ENCODE measurements around the gene RAB35. TPM values are rescaled to one million over a fixed set of nuclear protein-coding genes. Genes with fewer than 3 reads are reported as not detected.

RAB35 gene
- total and polyA plus RNA-seq, 2 of the 4 experiments (the other 2 are of a cell fraction): 32.6 to 49.6 TPM

DNA sequence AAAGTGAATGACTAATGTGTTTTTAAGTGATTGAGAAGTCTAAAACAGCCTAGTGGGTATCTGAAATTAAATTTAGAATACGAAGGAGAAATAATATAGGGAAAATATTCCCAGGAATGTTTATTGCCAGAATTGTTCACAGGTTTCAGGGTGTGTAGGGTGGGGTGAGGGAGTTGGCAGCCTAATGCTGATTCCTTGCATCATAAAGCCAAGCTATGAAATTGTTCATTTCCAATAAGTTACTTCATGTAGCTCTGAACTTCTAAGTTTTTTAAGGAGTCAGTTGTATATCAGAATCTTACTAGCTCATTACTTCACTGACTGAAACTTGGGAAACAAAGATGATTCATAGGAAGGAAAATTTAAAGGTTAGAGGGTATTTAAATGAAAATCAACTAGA is 56.4 kb downstream of the RAB35 start:
- CTCF ChIA-PET: no interaction called here
- Histone ChIP-seq H3K56ac (ENCODE audit: extremely low read depth, insufficient read depth, low read length) (no peak overlapping the region), H3K14ac (replicated peaks; ENCODE audit: low read depth, low read length) (no peak overlapping the region), H3K4me2 (ENCODE audit: low read depth, low read length) (no peak overlapping the region), H4K20me1 (ENCODE audit: insufficient read depth, low read length) (no peaks in the 10 kb centered on the region), H4K91ac (ENCODE audit: insufficient read depth, low read depth, low read length) (no peak overlapping the region), H3K9ac (ENCODE audit: low read depth, low read length) (no peak overlapping the region), H2AFZ (replicated peaks; ENCODE audit: low read length, poor library complexity) (no peak overlapping the region), H3K4me3 (ENCODE audit: insufficient read depth, low read depth, low read length) (no peak overlapping the region), H2BK15ac (ENCODE audit: low read depth, low read length) (no peak overlapping the region), H4K8ac (ENCODE audit: low read depth in 2 of 2, low read length in 2 of 2) (no peak overlapping the region), H2BK120ac (ENCODE audit: low read depth, low read length) (no peak overlapping the region), H3K9me1 (ENCODE audit: insufficient read depth, low read length) (no peaks in the 10 kb centered on the region), H3K4ac (ENCODE audit: low read depth, low read length) (no peak overlapping the region), H3K9me3 (ENCODE audit: control insufficient read depth, insufficient read depth, low read length) (no peaks in the 10 kb centered on the region), H3K79me1 (ENCODE audit: low read depth in 1 of 2, low read length in 2 of 2) (no peaks in the 10 kb centered on the region), H2BK5ac (ENCODE audit: low read depth, low read length, poor library complexity, severe bottlenecking) (no peak overlapping the region), H4K5ac (ENCODE audit: low read depth, low read length) (no peak overlapping the region), H3K36me3 (ENCODE audit: control insufficient read depth, insufficient read depth, low read length) (no peaks in the 10 kb centered on the region), H2AK5ac (ENCODE audit: low read depth, low read length) (no peak overlapping the region), H3K23ac (ENCODE audit: low read depth, low read length) (no peak overlapping the region), H3K27ac (ENCODE audit: insufficient read depth, low read length) (no peak overlapping the region), H3K27me3 (ENCODE audit: control insufficient read depth, insufficient read depth, low read length) (peaks cover 30% of the 10 kb centered on the region), H2AK9ac (replicated peaks; ENCODE audit: low read depth, low read length, poor library complexity) (no peak overlapping the region), H3K18ac (ENCODE audit: low read depth, low read length) (no peak overlapping the region), H3K4me1 (ENCODE audit: control insufficient read depth, insufficient read depth, low read length) (no peaks in the 10 kb centered on the region), H2BK20ac (ENCODE audit: low read depth, low read length) (no peak overlapping the region)
- intact Hi-C loops (cut with micrococcal nuclease) (no loop called here), in situ Hi-C loops (cut with MboI; ENCODE audit: low sequenced_read_pairs) (no loop called here), dilution Hi-C loops (cut with HindIII; ENCODE audit: low sequenced_read_pairs, unreplicated experiment) (no loop called here)
- no peak for ATAC-seq (ENCODE audit: low read depth)
- WGBS, 2 experiments (ENCODE audit: extremely low coverage in 2 of 2, insufficient read length in 1 of 2): 60% methylated on average over 1 of the region's 1 CpG; no CpG with 5 or more reads in 1 of the 2 experiments
- no peak for DNase-seq
- TF ChIP-seq, protein P1, sequence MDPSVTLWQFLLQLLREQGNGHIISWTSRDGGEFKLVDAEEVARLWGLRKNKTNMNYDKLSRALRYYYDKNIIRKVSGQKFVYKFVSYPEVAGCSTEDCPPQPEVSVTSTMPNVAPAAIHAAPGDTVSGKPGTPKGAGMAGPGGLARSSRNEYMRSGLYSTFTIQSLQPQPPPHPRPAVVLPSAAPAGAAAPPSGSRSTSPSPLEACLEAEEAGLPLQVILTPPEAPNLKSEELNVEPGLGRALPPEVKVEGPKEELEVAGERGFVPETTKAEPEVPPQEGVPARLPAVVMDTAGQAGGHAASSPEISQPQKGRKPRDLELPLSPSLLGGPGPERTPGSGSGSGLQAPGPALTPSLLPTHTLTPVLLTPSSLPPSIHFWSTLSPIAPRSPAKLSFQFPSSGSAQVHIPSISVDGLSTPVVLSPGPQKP (IDR thresholded peaks at IDR 0.05; ENCODE audit: borderline replicate concordance, low read depth, low read length): no peak
- no peak for TF ChIP-seq MAZ (IDR thresholded peaks at IDR 0.05; ENCODE audit: borderline replicate concordance, low read depth, low read length)
- TF ChIP-seq SMC3 (IDR thresholded peaks at IDR 0.05; ENCODE audit: low read depth, low read length): no peak
- TF ChIP-seq, protein P2, sequence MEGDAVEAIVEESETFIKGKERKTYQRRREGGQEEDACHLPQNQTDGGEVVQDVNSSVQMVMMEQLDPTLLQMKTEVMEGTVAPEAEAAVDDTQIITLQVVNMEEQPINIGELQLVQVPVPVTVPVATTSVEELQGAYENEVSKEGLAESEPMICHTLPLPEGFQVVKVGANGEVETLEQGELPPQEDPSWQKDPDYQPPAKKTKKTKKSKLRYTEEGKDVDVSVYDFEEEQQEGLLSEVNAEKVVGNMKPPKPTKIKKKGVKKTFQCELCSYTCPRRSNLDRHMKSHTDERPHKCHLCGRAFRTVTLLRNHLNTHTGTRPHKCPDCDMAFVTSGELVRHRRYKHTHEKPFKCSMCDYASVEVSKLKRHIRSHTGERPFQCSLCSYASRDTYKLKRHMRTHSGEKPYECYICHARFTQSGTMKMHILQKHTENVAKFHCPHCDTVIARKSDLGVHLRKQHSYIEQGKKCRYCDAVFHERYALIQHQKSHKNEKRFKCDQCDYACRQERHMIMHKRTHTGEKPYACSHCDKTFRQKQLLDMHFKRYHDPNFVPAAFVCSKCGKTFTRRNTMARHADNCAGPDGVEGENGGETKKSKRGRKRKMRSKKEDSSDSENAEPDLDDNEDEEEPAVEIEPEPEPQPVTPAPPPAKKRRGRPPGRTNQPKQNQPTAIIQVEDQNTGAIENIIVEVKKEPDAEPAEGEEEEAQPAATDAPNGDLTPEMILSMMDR (conservative IDR thresholded peaks at IDR 0.05; ENCODE audit: low read depth, low read length): no peak
- TF ChIP-seq BHLHE40 (IDR thresholded peaks at IDR 0.05; ENCODE audit: low read depth, low read length): no peak
- no peak for TF ChIP-seq RCOR1 (IDR thresholded peaks at IDR 0.05; ENCODE audit: insufficient replicate concordance, low read length)
- no peak for TF ChIP-seq POLR2A (IDR thresholded peaks at IDR 0.05; ENCODE audit: low read depth, low read length)
- TF ChIP-seq RFX5 (IDR thresholded peaks at IDR 0.05; ENCODE audit: low read depth, low read length): no peak
- TF ChIP-seq, protein P3, sequence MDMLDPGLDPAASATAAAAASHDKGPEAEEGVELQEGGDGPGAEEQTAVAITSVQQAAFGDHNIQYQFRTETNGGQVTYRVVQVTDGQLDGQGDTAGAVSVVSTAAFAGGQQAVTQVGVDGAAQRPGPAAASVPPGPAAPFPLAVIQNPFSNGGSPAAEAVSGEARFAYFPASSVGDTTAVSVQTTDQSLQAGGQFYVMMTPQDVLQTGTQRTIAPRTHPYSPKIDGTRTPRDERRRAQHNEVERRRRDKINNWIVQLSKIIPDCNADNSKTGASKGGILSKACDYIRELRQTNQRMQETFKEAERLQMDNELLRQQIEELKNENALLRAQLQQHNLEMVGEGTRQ (IDR thresholded peaks at IDR 0.05; ENCODE audit: low read depth, low read length): no peak
- no peak for TF ChIP-seq NFE2L2 (IDR thresholded peaks at IDR 0.05; ENCODE audit: low read depth, low read length)
- no peak for TF ChIP-seq FOS (IDR thresholded peaks at IDR 0.05; ENCODE audit: low read depth, low read length)
- TF ChIP-seq CHD1 (IDR thresholded peaks at IDR 0.05; ENCODE audit: low read depth, low read length): no peak
- no peak for TF ChIP-seq MAFK (IDR thresholded peaks at IDR 0.05; ENCODE audit: low read depth, low read length)
- BruUV-seq (replicated peaks): no TSS peak
- POLR2A ChIA-PET (ENCODE audit: unreplicated experiment): no interaction called here

All from IMR-90 (cell line).